Measurements from ENCODE around the gene GATA5.
"Not testable (repeated sequence)": the region's sequence is repeated elsewhere in the genome, so short reads cannot be mapped to it uniquely, and the experiment has no call there.

The GATA5 gene

GRCh38 chr20:62426699-62427131 lies 49.1 kb downstream of the GATA5 start:
- Histone ChIP-seq H3K4me2 (ENCODE audit: low read length) (no peak overlapping the region), H3K4me3 (ENCODE audit: low read depth, low read length, poor library complexity, severe bottlenecking) (no peak overlapping the region), H3K9me3 (ENCODE audit: low read length) (no peaks in the 10 kb centered on the region), H3K9ac (ENCODE audit: low read length) (no peak overlapping the region), H3K4me1 (ENCODE audit: insufficient read depth, low read length, severe bottlenecking) (no peaks in the 10 kb centered on the region), H2AFZ (ENCODE audit: low read length) (no peak overlapping the region), H3K27ac (ENCODE audit: low read depth, low read length, poor library complexity, severe bottlenecking) (no peak overlapping the region), H3F3A (ENCODE audit: insufficient read depth, low read length) (no peaks in the 10 kb centered on the region), H3K36me3 (ENCODE audit: insufficient read depth, low read length) (no peaks in the 10 kb centered on the region), H4K20me1 (ENCODE audit: insufficient read depth, low read length) (no peaks in the 10 kb centered on the region), H3K79me2 (ENCODE audit: insufficient read depth, low read length) (no peaks in the 10 kb centered on the region), H3K27me3 (ENCODE audit: insufficient read depth, low read length) (no peaks in the 10 kb centered on the region; the same call in 1 of the 2 replicates), H3K9me2 (ENCODE audit: low read depth, low read length) (no peaks in the 10 kb centered on the region)
- no peak for TF ChIP-seq CTCF (IDR thresholded peaks at IDR 0.05; ENCODE audit: low read length)
- no peak for TF ChIP-seq EZH2 (IDR thresholded peaks at IDR 0.05; ENCODE audit: borderline replicate concordance, low read length)

GRCh38 chr20:62426059-62426348 lies 49.8 kb downstream of the GATA5 start:
- not testable (repeated sequence) for H2AFZ ChIP-seq (ENCODE audit: low read length); H4K20me1 ChIP-seq (ENCODE audit: insufficient read depth, low read length); H3K4me3 ChIP-seq (ENCODE audit: low read depth, low read length, poor library complexity, severe bottlenecking); H3K9me3 ChIP-seq (ENCODE audit: low read length); H3K4me2 ChIP-seq (ENCODE audit: low read length); H3K9me2 ChIP-seq (ENCODE audit: low read depth, low read length); H3K79me2 ChIP-seq (ENCODE audit: insufficient read depth, low read length); H3F3A ChIP-seq (ENCODE audit: insufficient read depth, low read length); H3K36me3 ChIP-seq (ENCODE audit: insufficient read depth, low read length); H3K27me3 ChIP-seq (ENCODE audit: insufficient read depth, low read length); H3K9ac ChIP-seq (ENCODE audit: low read length); H3K27ac ChIP-seq (ENCODE audit: low read depth, low read length, poor library complexity, severe bottlenecking); H3K4me1 ChIP-seq (ENCODE audit: insufficient read depth, low read length, severe bottlenecking)

- H4K20me1 ChIP-seq (ENCODE audit: insufficient read depth, low read length), result no peaks in the 10 kb centered on the region
- no peak overlapping the region for H2AFZ ChIP-seq (ENCODE audit: low read length)
- no peak overlapping the region for H3K4me2 ChIP-seq (ENCODE audit: low read length)
- no peaks in the 10 kb centered on the region for H3K9me2 ChIP-seq (ENCODE audit: low read depth, low read length)
- no peak overlapping the region for H3K9ac ChIP-seq (ENCODE audit: low read length)
- no peaks in the 10 kb centered on the region; the same call in 1 of the 2 replicates for H3K27me3 ChIP-seq (ENCODE audit: insufficient read depth, low read length)
- no peaks in the 10 kb centered on the region for H3K9me3 ChIP-seq (ENCODE audit: low read length)
- H3K4me3 ChIP-seq (ENCODE audit: low read depth, low read length, poor library complexity, severe bottlenecking), result no peak overlapping the region
- no peaks in the 10 kb centered on the region for H3K36me3 ChIP-seq (ENCODE audit: insufficient read depth, low read length)
- H3K27ac ChIP-seq (ENCODE audit: low read depth, low read length, poor library complexity, severe bottlenecking), result no peak overlapping the region
- no peaks in the 10 kb centered on the region for H3K4me1 ChIP-seq (ENCODE audit: insufficient read depth, low read length, severe bottlenecking)
- H3K79me2 ChIP-seq (ENCODE audit: insufficient read depth, low read length), result no peaks in the 10 kb centered on the region
- H3F3A ChIP-seq (ENCODE audit: insufficient read depth, low read length), result no peaks in the 10 kb centered on the region
- TF ChIP-seq CTCF (IDR thresholded peaks at IDR 0.05; ENCODE audit: low read length) (no peak), EZH2 (IDR thresholded peaks at IDR 0.05; ENCODE audit: borderline replicate concordance, low read length) (no peak)
Measured at GRCh38 chr20:62425281-62426058, 50.3 kb downstream of the GATA5 start.
